ENCODE results near the gene NETO2.
"Not testable (repeated sequence)": the region's sequence is repeated elsewhere in the genome, so short reads cannot be mapped to it uniquely, and the experiment has no call there.

Gene NETO2

DNA sequence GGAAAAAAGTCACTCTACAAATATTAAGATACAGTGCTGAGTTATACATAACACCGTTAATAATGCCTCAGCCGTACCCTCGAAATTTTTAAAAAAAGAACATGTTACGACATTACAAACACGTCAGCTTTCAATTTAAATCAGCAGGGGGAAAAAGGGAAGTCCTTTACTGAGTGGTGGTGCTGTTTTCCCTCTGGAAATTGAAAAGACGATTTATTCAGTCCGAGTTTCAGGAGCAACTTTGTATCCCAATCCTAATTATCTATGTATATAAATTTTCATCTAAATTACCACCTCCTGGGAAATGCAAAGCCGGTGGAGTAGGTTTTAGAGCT, 1.3 kb downstream of the NETO2 start:
- H3K27ac Mint-ChIP-seq, result peak overlapping the region; percentile 62
- H3K27me3 Mint-ChIP-seq (ENCODE audit: low read depth), result peaks cover 27% of the 10 kb centered on the region
- H3K4me3 Mint-ChIP-seq, result peak overlapping the region; percentile 90
- peaks cover 27% of the 10 kb centered on the region for H3K4me1 Mint-ChIP-seq (ENCODE audit: low read depth)
- H3K36me3 Mint-ChIP-seq (ENCODE audit: low read depth), result no peaks in the 10 kb centered on the region
- no peaks in the 10 kb centered on the region for H3K9me3 Mint-ChIP-seq

DNA sequence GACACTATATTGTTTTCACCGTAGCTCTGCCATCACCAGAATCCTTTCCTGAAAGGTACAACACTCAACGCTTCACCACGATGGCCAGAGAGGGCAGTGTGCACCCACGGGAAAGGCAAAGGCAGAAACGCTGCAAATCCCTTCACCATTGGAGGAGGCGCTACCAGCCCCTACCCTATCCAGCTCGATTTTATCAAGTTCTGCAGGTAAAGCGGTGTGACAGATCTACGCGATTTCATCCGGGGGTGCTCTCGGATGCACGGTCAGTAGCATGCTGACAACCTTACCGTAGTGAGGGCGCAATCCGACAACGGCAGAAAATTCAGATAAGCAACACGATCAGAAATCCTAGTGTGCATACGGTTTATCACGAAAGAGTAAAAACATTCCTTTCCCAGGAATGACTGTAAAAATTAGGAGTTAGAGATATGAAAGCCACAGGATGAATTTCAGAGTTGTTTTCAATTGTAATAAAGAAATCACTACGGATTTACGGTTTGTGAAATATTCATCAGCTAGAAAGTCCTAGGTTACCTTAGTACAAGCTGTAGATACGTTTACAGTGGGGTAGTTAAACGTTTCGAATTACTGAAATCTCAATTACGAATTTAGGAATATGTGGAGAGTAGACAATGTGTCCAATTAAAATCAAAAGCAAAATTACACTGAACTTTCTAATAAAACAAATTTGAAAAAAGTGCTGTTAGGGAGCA, 1.8 kb downstream of the NETO2 start:
- peak overlapping the region; percentile 90 for H3K4me3 Mint-ChIP-seq
- no peaks in the 10 kb centered on the region for H3K36me3 Mint-ChIP-seq (ENCODE audit: low read depth)
- H3K27me3 Mint-ChIP-seq (ENCODE audit: low read depth), result peaks cover 27% of the 10 kb centered on the region
- H3K9me3 Mint-ChIP-seq, result no peaks in the 10 kb centered on the region
- H3K4me1 Mint-ChIP-seq (ENCODE audit: low read depth), result peaks cover 28% of the 10 kb centered on the region
- H3K27ac Mint-ChIP-seq, result peak overlapping the region; percentile 62

DNA sequence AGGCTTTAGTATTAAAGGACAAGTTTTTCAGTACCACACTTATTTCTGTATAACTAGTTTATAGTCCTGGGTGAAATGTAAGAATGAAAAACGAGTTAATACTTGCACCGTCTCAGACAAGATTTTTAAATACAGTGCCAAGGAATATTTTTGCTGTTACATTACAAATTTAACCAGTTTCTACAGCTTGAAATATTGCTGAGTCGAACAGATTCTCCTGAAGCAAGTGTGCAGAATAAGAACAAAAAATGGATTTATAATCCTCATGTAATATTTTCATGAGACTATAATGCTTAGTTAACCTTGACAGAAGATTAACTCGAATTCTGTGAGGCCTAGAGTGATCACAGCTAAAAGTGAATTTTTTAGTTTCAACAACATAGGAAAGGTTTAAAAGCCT, 3.1 kb downstream of the NETO2 start:
- H3K4me1 Mint-ChIP-seq (ENCODE audit: low read depth), result peaks cover 30% of the 10 kb centered on the region
- H3K27ac Mint-ChIP-seq, result no peak overlapping the region
- no peaks in the 10 kb centered on the region for H3K9me3 Mint-ChIP-seq
- no peak overlapping the region for H3K4me3 Mint-ChIP-seq
- no peaks in the 10 kb centered on the region for H3K36me3 Mint-ChIP-seq (ENCODE audit: low read depth)
- H3K27me3 Mint-ChIP-seq (ENCODE audit: low read depth), result peaks cover 24% of the 10 kb centered on the region

DNA sequence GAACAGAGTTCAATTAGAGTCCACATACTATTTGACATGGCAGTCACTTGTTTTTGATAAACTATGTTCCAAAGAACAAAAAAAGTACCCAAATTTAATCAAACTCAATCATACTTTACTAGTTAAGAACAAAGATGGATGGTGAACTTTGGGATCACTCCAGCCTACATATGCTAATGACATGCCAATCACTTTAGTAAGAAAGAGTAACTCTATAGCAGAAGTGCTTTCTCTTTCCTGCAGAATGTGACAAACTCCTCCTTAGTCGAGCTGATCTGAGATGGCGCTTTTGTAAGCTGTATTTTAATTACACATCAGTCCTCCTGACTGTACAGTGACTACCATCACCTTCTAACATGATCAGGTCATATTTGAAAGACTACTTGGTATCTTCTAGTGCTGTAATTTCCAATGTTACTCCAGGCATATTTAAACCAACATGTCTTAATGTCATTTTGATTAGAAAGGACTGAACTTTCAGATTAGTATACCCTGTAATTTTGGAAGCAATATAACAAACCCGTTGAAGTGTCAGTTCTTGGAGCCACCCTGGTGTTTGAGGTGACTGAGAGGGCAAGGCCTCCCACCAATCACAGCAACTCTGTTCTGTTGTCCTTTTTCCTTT, 4.1 kb downstream of the NETO2 start:
- H3K4me1 Mint-ChIP-seq (ENCODE audit: low read depth), result peaks cover 30% of the 10 kb centered on the region
- H3K36me3 Mint-ChIP-seq (ENCODE audit: low read depth), result no peaks in the 10 kb centered on the region
- peaks cover 14% of the 10 kb centered on the region for H3K27me3 Mint-ChIP-seq (ENCODE audit: low read depth)
- H3K9me3 Mint-ChIP-seq, result no peaks in the 10 kb centered on the region
- H3K27ac Mint-ChIP-seq, result no peak overlapping the region
- no peak overlapping the region for H3K4me3 Mint-ChIP-seq

DNA sequence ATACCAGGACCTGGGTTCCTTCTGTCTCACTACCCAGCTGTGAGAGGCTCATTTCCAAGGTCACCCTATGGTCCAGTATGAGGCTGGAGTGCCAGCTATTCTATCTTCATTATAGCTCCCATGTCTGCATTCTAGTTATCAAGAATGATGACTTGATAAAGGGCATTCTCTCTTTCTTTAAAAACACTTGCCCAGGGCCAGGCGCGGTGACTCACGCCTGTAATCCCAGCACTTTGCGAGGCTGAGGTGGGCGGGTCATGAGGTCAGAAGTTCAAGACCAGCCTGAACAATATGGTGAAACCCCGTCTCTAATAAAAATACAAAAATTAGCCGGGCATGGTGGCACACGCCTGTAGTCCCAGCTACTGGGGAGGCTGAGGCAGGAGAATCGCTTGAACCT, 5.8 kb downstream of the NETO2 start:
- H3K4me1 Mint-ChIP-seq (ENCODE audit: low read depth), result peaks cover 30% of the 10 kb centered on the region
- H3K4me3 Mint-ChIP-seq; H3K36me3 Mint-ChIP-seq (ENCODE audit: low read depth); H3K27me3 Mint-ChIP-seq (ENCODE audit: low read depth); H3K27ac Mint-ChIP-seq; H3K9me3 Mint-ChIP-seq: not testable (repeated sequence)

- peaks cover 20% of the 10 kb centered on the region for H3K4me1 Mint-ChIP-seq (ENCODE audit: low read depth)
- no peak overlapping the region for H3K4me3 Mint-ChIP-seq
- peak overlapping the region; percentile 28 for H3K27ac Mint-ChIP-seq
- no peaks in the 10 kb centered on the region for H3K27me3 Mint-ChIP-seq (ENCODE audit: low read depth)
- peaks cover 2% of the 10 kb centered on the region for H3K36me3 Mint-ChIP-seq (ENCODE audit: low read depth)
- no peaks in the 10 kb centered on the region for H3K9me3 Mint-ChIP-seq
These were observed 7.5 kb downstream of the NETO2 start for GRCh38 chr16:47136099-47136842.

DNA sequence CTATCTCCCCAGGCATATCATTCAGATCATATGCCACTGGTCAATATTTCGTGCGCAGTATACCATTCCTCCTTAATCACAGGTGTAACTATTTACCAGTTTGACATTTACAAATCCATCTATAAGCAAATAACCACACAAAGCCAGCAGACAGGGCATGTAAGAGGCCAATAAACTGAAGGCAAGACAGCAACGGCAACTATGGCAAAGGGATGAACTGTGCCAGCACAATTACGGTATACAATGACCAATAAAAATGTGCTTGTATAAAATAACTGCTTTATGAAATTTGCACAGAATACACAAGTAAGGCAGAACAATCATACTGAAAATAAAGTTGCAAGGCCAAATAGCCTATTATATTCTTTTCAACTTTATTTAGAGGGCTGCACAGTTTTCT, 9.2 kb downstream of the NETO2 start:
- H3K36me3 Mint-ChIP-seq (ENCODE audit: low read depth), result peaks cover 2% of the 10 kb centered on the region
- H3K4me3 Mint-ChIP-seq, result no peak overlapping the region
- H3K27me3 Mint-ChIP-seq (ENCODE audit: low read depth), result no peaks in the 10 kb centered on the region
- H3K27ac Mint-ChIP-seq, result no peak overlapping the region
- H3K4me1 Mint-ChIP-seq (ENCODE audit: low read depth), result peaks cover 21% of the 10 kb centered on the region
- no peaks in the 10 kb centered on the region for H3K9me3 Mint-ChIP-seq

- Mint-ChIP-seq H3K27me3 (ENCODE audit: low read depth) (no peaks in the 10 kb centered on the region), H3K36me3 (ENCODE audit: low read depth) (peaks cover 6% of the 10 kb centered on the region), H3K4me1 (ENCODE audit: low read depth) (peaks cover 7% of the 10 kb centered on the region), H3K4me3 (no peak overlapping the region), H3K27ac (no peak overlapping the region), H3K9me3 (no peaks in the 10 kb centered on the region)
These were observed 11.4 kb downstream of the NETO2 start for GRCh38 chr16:47132308-47132707.

DNA sequence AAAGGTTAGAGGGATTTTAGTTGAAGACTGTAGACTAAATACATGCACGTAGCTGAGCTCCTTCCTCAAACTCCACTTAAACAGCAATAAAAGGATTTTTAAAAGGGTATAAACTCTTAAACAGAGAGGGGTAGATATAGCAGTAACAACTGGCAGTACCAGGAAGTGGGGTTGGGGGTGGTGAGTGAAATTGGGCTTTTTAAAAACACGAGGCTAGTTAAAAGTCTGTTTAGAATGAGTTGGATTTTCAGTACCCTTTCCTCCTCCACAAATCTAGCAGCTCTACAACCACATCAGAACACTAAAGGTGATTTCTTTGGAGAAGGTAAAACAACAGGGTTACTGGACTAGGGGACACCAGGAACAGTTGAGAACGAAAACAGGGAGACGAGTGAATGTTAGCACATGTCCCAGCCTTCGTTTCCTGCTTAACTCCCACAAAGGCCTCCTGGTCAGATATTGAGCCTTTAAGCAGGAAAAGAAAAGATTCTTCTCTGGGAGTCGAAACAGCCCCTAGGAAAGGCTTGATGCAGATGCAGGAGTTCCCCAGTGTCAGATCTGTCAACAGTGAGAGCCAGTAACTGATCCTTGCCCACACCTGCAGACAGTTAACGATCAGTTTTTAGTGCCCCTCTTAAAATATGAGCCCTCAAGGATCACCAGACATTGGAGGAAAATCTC, 13.8 kb downstream of the NETO2 start:
- peaks cover 6% of the 10 kb centered on the region for H3K36me3 Mint-ChIP-seq (ENCODE audit: low read depth)
- no peak overlapping the region for H3K4me3 Mint-ChIP-seq
- peaks cover 7% of the 10 kb centered on the region for H3K4me1 Mint-ChIP-seq (ENCODE audit: low read depth)
- H3K27me3 Mint-ChIP-seq (ENCODE audit: low read depth), result no peaks in the 10 kb centered on the region
- no peak overlapping the region for H3K27ac Mint-ChIP-seq
- no peaks in the 10 kb centered on the region for H3K9me3 Mint-ChIP-seq

DNA sequence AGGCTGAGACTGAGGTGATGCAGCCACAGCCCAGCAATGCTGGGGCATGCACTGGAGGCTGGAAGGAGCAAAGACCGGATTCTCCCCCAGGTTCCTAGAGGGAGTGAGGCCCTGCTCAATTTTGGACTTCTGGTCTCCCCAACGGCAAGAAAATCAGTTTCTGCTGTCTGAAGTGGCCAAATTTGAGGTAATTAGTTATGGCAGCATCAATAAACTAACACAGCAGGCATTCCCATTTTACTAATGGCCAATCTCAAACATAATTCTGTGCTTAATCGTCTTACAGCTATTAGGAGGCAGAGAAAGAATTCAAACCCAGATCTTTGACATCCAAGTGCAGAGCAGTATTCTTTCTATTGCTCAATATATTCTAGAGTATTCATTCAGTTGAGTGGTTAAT, 16.2 kb downstream of the NETO2 start:
- Mint-ChIP-seq H3K36me3 (ENCODE audit: low read depth) (peaks cover 3% of the 10 kb centered on the region), H3K27me3 (ENCODE audit: low read depth) (no peaks in the 10 kb centered on the region), H3K4me1 (ENCODE audit: low read depth) (peaks cover 7% of the 10 kb centered on the region), H3K9me3 (no peaks in the 10 kb centered on the region), H3K27ac (no peak overlapping the region), H3K4me3 (no peak overlapping the region)

DNA sequence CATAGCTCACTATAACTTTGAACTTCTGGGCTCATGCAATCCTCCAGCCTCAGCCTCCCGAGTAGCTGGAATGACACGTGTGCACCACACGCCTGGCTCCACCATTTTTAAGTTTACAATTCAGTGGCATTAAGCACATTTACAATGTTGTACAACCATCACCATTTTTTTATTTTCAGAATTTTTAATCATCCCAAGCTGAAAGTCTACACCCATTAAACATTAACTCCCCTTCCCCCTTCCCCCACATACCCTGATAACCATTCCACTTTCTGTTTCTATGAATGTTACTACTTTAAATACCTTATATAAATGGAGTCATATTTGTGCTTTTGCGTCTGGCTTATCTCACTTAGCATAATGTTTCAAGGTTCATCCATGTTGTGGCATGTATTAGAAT, 18.0 kb downstream of the NETO2 start:
- peaks cover 5% of the 10 kb centered on the region for H3K4me1 Mint-ChIP-seq (ENCODE audit: low read depth)
- no peak overlapping the region for H3K27ac Mint-ChIP-seq
- peaks cover 7% of the 10 kb centered on the region for H3K36me3 Mint-ChIP-seq (ENCODE audit: low read depth)
- no peak overlapping the region for H3K4me3 Mint-ChIP-seq
- no peaks in the 10 kb centered on the region for H3K9me3 Mint-ChIP-seq
- no peaks in the 10 kb centered on the region for H3K27me3 Mint-ChIP-seq (ENCODE audit: low read depth)

DNA sequence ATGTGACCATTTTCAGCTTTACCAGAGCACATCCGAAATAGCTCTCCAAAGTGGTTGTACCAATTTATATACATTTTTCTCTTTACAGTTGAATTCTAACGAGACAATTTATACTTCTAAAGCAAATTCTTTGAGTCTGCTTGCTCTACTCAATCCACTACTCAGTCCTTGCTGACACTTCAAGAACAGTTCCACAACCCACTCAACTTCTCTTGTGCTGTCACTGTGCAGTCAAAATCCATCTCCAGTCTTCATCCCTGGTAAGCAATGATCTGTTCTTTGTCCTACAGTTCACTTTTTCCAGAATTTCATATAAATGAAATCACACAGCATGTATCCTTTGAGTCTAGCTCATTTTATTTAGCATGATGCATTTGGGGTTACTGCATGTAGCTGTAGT, 30.6 kb downstream of the NETO2 start:
- no peaks in the 10 kb centered on the region for H3K27me3 Mint-ChIP-seq (ENCODE audit: low read depth)

GRCh38 chr16:47110939-47111338, 32.8 kb downstream of the NETO2 start:
- Mint-ChIP-seq H3K4me3 (no peak overlapping the region), H3K4me1 (ENCODE audit: low read depth) (peaks cover 15% of the 10 kb centered on the region), H3K27me3 (ENCODE audit: low read depth) (no peaks in the 10 kb centered on the region), H3K27ac (no peak overlapping the region), H3K9me3 (no peaks in the 10 kb centered on the region), H3K36me3 (ENCODE audit: low read depth) (peaks cover 2% of the 10 kb centered on the region)

More for the DNA sequence above, 30.6 kb downstream of the NETO2 start:
- H3K9me3 Mint-ChIP-seq, result no peaks in the 10 kb centered on the region
- H3K4me3 Mint-ChIP-seq, result no peak overlapping the region
- H3K27ac Mint-ChIP-seq, result no peak overlapping the region
- H3K4me1 Mint-ChIP-seq (ENCODE audit: low read depth), result peaks cover 15% of the 10 kb centered on the region
- H3K36me3 Mint-ChIP-seq (ENCODE audit: low read depth), result no peaks in the 10 kb centered on the region

DNA sequence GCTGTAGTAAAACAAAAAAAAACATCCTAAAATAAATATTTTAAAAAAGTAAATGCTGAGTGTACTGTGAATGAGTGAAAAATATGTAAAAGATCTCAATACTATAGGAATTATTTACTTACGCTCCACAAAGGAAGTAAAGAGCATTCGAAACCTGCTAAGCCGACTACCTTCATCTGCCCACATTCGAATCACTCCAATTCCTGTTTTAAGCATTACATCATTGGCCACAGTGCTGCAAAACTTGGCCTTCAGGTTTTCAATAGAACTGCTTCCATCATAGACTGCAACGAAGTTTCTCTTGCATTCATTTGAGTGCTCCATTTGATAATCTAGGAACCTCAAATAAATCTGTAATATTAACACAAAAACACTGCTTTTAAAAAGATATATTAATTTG, 34.4 kb downstream of the NETO2 start:
- no peak overlapping the region for H3K4me3 Mint-ChIP-seq
- H3K27ac Mint-ChIP-seq, result no peak overlapping the region
- H3K9me3 Mint-ChIP-seq, result no peaks in the 10 kb centered on the region
- H3K36me3 Mint-ChIP-seq (ENCODE audit: low read depth), result peaks cover 6% of the 10 kb centered on the region
- H3K27me3 Mint-ChIP-seq (ENCODE audit: low read depth), result no peaks in the 10 kb centered on the region
- H3K4me1 Mint-ChIP-seq (ENCODE audit: low read depth), result peaks cover 9% of the 10 kb centered on the region

GRCh38 chr16:47102921-47103320, 40.8 kb downstream of the NETO2 start:
- peaks cover 21% of the 10 kb centered on the region for H3K36me3 Mint-ChIP-seq (ENCODE audit: low read depth)
- not testable (repeated sequence) for H3K9me3 Mint-ChIP-seq; H3K4me1 Mint-ChIP-seq (ENCODE audit: low read depth); H3K4me3 Mint-ChIP-seq; H3K27me3 Mint-ChIP-seq (ENCODE audit: low read depth); H3K27ac Mint-ChIP-seq

Data from T-helper 1 cell treated with Interleukin-12 subunit alpha and Interleukin-12 subunit beta and Interleukin-4 antibody, amounts not matched to agents 30 μg/mL and 1 μg/mL, for 36 hours (primary cell).